Stimulated activated CD8-positive, alpha-beta memory T cell treated with anti-CD3 and anti-CD28 coated beads, Interleukin-2, amount 100 ng/mL, for 1 hour (primary cell): ENCODE results near the gene SMIM41.
A peak's percentile ranks its signal among the peaks of the same experiment; 100 is the strongest.
"Not testable (repeated sequence)": the region's sequence is repeated elsewhere in the genome, so short reads cannot be mapped to it uniquely, and the experiment has no call there.

Experiments used
- DNase-seq, 2 donors: peaks; one replicate each; pipeline ENCODE4 v3.0.0-alpha.2; 2020; ENCODE audit warnings: low read depth in 2 of 2

SMIM41 gene

DNA sequence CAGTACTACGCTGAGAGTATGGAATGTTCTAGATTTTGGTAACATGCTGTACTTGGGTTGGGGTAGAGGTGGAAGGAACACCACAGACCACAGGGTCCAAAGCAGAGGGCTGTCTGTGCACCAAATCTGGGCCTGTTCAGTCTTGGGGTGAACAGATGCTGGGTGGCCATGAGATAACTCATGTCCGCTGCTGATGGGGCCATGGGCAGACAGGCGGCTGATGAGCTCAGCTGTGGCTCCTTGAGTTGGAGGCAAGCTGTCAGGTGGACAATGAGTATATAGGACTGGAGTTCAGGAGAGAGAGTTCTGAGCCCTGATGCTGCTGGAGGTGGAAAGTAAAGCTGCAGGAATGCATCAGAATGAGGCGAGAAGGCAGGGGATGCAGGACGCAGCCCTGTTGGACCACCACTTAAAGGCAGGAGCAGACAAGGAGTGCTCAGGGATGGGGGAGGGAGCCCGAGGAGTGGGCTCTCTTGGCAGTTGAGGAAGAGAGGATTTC lies 6.2 kb downstream of the SMIM41 start:
- no peak for DNase-seq

- DNase-seq = no peak
Measured at GRCh38 chr12:52086366-52086765, 6.9 kb downstream of the SMIM41 start.

- no peak for DNase-seq
Measured at GRCh38 chr12:52086944-52087835, 7.7 kb downstream of the SMIM41 start.

- no peak for DNase-seq
Measured at GRCh38 chr12:52087961-52088820, 8.7 kb downstream of the SMIM41 start.

- no peak for DNase-seq
Measured at GRCh38 chr12:52089491-52089890, 10.0 kb downstream of the SMIM41 start.

- DNase-seq = no peak
Measured at GRCh38 chr12:52090291-52090690, 10.8 kb downstream of the SMIM41 start.

DNA sequence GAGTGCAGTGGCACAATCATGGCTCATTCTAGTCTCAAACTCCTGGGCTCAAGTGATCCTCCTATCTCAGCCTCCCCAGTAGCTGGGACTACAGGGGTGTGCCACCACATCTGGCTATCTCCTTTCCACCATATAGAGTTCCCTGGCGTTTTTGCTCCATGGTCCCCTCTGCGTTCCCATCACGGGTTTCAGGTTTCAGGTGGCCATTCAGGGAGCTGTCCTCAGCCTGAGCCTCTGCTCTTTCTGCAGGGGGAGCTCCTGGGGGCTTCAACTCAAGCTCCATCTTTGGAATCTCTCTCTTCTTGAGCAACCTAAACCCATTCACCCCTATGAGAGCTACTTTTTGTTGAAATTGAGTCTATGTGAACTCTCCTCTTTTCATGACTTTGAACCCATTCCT lies 11.6 kb downstream of the SMIM41 start:
- no peak for DNase-seq

- DNase-seq = no peak
Measured at GRCh38 chr12:52091869-52092268, 12.4 kb downstream of the SMIM41 start.

- no peak for DNase-seq
Measured at GRCh38 chr12:52093346-52093745, 13.8 kb downstream of the SMIM41 start.

- DNase-seq = no peak
Measured at GRCh38 chr12:52096332-52097044, 17.0 kb downstream of the SMIM41 start.

DNA sequence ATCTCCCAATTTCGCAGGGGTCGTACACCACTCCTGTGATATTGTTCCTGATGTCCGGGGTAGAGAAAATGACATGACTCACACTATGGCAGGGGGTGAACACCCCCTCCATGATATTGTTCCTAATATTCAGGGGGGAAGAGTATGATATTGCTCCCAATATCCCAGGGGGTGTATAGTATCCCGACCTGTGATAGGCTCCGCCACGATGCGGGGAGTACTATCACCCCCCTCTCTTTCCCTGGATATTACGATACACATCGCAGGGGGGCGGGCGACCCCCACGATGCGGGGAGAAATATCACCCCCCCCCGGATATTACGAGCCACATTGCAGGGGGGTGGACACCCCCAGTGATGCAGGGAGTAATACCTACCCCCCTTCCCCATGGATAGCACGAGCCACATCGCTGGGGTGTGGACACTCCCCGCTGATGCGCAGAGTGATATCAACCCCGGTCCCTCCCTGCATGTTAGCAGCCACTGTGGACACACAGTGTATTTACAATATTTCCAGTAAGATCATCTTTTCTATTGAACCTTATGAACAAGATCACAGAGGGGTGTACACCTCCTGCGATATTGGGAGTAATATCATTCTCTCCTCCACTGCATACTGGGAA lies 17.7 kb downstream of the SMIM41 start:
- no peak for DNase-seq

DNA sequence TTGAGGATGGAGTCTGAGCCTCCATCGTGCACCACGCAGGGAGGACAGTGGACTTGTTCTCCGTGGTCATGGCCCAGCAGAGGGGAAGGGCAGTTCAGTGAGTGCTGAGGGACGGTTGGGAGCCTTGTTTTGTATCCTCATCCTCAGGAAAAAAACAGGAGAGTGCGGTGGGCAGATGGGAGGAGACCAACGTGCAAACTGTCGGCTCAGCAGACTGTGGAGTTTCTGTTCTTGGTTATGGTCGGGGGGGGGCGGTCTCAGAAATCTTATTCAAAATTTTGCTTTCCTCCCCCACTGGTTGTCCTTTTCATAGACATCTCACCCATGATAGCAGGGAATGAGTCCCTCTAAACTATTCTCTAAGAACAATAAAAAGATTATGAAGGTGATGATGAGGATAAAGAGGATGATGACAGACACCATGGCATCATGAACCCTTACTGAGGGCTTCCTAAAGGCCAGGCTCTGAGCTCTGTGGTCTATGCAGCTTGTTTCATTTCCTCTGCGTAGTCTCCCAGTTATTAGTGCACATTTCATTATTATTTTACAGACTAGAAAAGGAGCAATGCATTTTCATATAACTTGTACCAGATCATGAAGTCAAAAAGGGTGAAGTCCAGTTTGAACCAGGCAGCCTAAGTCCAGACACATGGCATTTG lies 25.1 kb downstream of the SMIM41 start:
- DNase-seq = not testable (repeated sequence)

- DNase-seq = peak in 1 of 2 donors; percentile 50
Measured at GRCh38 chr12:52116222-52117125, 37.0 kb downstream of the SMIM41 start.

- not testable (repeated sequence) for DNase-seq
Measured at GRCh38 chr12:52117806-52118475, 38.4 kb downstream of the SMIM41 start.

DNA sequence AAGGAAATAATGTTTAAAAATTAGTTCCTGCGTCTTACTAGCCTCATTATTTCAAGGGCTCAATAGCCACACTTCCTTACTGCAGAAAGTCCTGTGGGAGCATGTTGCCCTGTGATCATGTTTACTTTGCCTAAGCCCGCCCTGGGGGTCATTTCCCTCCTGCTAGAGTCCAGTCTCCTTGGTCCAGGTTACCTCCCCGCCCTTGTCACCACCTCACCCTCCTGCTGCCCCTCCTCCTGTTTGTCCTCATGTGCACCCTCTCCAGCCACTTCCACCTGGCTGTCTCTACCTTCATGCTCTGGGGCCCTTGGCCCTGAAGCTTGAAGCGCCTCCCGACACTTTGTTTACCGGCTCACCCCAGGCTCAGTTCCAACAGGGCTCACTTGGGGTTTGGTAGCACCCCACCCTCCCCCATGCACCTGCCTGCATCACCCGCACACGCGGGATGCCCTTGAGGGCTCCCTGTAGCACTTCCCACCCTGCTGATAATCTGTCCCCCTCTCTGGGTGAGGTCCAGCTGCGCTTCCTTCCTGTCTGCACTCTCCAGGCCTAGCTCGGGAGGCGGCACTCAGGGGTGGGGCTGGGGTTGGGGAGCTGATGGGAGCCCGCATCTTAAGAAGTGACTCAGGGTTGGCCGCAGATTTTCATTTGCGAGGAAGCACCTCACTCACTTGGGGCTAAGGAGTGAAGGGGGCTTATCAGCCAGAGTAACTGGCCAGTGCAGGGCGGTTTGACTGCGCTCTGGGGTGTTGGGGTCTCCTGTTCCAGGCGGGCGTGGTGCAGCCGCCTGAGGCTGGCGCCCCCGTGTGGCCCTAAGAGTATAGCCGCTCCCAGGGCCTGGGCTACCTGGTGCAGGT lies 40.1 kb downstream of the SMIM41 start:
- peak in 1 of 2 donors; percentile 8 for DNase-seq

- DNase-seq = no peak
Measured at GRCh38 chr12:52120951-52121823, 41.7 kb downstream of the SMIM41 start.

GRCh38 chr12:52121824-52122539 lies 42.5 kb downstream of the SMIM41 start:
- peak; percentile 21 to 36 for DNase-seq
